GM19099 (cell line): ENCODE results near the gene TRABD.

Source experiments
- POLR2A ChIP-seq: IDR thresholded peaks from 3 replicates; pipeline ENCODE4 v1.6.1; 2011; ENCODE audit warnings: low read depth; ENCODE audit not compliant: insufficient read length; ENCODE audit errors: extremely low read depth

The TRABD gene

DNA sequence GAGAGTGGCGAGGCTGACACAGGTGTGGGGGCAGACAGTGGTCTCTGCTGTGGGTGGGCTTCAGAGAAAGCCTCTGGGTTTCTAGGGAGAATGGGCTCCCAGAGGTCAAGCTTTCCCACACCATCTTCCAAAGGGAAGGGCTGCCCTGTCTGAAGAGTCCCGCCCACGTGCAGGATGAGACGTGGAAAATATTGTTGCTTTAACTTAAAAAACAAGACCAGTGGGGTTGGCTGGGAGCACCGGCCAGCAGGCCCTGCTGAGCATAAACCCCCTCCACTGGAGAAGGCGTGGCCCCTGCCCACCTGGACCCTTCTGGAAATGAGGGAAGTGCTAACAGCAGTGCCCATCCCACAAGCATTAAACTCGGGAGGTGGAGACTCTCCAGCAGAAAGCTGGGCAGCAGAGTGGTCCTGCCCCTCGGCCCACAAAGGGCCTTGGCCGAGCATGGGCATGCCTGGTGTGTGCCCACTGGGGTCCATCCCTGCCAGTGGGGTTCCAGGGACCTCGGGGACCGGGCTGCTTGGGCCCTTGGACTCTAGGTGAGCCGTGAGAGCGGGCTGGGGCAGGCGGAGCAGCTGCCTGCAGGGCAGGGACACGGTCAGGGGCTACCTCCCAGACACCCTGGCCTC is 30.5 kb downstream of the TRABD start:
- TF ChIP-seq POLR2A = no peak

DNA sequence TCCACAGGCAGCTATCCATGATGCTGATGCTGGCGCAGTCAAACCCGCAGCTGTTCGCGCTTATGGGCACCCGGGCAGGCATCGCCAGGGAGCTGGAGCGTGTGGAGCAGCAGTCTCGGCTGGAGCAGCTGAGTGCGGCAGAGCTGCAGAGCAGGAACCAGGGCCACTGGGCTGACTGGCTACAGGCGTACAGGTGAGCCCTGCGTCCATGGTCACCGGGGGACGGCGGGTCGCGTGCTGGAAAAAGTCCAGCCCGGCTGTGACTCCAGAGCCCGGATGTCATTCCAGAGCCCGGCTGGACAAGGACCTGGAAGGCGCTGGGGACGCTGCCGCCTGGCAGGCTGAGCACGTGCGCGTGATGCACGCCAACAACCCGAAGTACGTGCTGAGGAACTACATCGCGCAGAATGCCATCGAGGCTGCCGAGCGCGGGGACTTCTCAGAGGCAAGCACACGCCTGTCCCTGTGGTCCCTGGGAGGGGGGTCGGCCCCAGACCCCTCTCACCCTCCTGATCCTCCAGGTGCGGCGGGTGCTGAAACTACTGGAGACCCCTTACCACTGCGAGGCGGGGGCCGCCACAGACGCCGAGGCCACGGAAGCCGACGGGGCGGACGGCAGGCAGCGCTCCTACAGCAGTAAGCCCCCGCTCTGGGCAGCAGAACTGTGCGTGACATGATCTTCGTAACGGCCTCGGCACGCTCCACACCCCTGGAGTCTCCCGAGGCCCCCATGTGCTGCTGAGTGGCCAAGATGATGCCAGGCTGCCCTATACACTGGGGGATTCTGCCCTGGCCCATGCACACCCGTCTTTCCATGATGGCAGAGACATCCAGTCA is 31.2 kb downstream of the TRABD start:
- TF ChIP-seq POLR2A = no peak

DNA sequence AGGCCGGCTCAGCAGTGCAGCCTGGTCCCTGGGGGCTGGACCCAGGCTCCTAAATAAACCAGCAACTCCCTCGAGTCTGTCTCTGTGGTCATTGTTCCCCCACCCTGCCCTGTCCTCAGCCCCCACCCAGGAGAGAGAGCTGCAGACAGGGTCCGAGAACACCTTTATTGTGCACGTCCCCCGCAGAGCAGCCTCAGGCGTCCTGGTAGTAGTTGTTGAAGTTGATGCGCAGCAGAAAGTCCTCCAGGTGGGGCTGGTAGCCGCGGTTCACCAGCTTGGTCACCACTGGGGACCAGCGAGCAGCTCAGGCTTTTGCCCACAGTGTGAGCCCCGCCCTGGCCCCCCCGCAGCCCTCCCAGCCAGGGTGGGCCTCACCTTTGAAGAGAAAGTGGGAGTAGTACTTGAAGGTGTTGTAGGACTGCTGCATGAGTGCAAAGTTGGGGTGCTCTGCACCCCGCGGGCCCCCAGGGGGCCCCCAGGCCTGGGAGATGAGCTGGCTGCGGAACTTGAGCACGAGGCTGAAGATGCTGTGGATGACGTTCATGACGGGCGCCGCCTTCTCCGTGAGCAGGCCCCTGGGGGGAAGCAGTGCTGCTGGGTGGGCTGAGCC is 31.9 kb downstream of the TRABD start:
- TF ChIP-seq POLR2A = no peak

DNA sequence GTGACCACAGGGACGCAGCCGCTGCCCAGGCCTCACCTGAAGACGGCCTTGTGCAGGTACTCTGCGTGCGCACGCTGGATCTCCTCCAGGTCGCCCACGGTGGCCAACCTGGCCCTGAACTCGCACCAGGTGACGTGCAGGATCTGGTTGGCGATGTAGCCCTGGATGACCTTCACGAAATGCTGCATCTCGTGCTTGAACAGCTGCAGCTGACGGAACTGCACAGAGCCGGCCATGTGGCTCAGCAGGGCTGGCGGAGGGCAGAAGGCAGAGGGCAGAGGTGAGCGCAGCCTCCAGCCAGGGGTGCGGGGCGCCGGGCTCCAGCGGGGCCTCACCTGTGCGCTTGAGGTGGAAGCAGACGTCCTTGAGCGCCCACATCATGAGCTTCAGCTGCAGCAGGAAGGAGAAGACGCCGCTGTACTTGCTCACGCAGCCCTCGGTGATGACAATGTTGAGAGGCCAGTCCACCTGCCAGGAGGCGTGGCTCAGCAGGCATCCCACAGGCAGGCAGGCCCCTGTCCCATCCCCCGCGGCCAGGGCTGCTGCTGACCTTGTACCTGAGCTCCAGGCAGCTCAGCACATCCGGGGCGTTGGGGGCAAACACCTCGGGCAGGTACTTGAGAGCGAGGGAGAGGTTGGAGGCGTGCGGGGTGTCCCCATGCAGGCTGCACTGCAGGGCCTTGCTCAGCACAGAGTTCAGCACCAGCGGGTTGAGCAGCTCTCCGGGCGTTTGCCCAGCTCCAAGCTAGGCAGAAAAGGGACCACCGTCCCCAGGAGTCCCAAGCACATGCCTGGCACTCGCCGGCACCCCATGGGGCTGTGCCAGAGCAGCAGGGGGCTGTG is 32.7 kb downstream of the TRABD start:
- TF ChIP-seq POLR2A = no peak

DNA sequence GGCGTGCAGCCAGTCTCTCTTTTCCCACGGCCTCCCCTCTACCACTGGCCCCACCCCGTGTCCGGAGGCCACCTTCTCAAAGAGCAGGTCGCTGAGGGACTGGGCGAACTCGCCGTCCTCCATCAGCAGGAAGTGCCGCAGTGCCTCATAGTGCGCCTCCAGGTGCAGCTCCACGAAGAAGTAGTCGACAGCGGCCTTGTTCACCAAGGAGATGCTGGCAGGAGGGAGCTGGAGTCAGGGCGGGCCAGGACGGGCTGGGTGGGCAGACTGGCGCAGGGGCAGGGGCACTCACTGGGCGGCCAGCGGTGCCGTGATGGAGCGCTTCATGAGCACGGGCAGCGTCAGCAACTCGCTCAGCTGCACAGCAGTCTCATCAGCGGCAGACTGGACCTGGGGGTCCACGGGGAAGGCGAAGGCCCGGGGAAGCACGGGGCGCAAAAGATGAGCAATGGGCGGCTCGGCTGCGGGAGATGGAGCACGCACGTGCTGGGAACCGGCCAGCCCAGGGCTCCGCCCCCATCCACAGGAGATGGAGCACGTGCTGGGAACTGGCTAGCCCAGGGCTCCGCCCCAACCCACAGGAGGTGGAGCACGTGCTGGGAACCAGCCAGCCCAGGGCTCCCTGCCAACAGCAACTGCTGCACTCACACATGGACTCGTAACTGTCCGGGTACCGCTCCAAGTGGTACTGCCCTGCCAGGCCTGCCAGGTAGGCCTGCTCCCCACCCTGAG is 33.4 kb downstream of the TRABD start:
- no peak for TF ChIP-seq POLR2A

DNA sequence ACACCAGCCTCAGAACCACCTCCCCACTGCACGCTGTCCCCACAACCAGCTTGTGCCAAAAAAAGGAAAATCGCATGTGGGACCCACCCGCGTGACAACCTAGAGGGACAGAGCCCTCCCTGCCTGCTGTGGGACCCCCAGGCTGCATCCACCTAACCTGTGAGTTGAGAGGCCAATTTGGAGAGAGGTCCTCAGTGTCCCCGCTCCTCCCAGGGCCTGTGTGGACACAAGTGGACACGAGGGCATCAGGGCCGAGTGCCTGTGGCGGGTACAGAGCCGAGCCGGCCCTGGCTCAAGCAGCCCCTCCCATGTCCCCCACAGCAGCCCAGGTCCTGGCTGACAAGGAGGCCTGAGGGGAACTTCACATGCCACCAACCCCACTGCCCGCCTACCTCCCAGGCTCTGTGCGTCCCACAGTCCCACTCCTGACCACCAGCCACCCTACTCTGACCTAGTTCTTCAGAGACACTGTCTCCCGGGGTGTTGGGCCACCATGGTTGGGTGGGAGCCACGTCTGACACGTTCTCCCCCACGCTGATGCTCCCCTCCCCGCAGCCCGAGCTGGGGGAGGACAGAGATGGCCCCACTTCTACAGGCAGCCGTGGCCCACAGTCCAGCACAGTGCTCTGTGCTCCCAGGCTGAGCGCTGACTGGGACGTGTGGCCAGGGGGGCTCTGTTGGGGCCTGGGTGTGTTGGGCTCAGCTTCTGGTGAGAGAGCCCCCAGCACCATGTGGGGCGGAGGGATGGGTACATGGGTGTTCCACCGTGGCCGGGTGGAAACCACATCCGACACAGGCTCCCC is 34.3 kb downstream of the TRABD start:
- TF ChIP-seq POLR2A = no peak

DNA sequence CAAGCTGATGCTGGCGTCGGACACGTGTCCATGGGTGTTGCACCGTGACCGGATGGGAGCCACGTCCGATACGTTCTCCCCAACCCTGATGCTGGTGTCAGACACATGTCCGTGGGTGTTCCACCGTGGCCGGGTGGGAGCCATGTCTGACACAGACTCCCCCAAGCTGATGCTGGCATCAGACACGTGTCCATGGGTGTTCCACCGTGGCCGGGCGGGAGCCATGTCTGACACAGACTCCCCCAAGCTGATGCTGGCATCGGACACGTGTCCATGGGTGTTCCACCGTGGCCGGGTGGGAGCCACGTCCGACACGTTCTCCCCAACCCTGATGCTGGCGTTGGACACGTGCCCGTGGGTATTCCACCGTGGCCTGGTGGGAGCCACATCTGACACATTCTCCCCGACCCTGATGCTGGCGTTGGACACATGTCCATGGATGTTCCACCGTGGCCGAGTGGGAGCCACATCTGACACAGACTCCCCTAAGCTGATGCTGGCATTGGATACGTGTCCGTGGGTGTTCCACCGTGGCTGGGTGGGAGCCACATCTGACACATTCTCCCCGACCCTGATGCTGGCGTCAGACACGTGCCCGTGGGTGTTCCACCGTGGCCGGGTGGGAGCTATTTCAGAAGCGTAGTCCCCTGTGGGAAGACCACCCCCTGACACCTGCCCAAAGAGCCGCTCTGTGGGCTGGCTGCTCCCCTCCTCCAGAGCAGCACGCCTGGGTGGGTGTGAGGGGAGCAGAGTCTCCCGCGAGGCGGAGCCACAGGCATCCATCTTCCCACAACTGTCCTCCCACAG is 35.1 kb downstream of the TRABD start:
- no peak for TF ChIP-seq POLR2A

DNA sequence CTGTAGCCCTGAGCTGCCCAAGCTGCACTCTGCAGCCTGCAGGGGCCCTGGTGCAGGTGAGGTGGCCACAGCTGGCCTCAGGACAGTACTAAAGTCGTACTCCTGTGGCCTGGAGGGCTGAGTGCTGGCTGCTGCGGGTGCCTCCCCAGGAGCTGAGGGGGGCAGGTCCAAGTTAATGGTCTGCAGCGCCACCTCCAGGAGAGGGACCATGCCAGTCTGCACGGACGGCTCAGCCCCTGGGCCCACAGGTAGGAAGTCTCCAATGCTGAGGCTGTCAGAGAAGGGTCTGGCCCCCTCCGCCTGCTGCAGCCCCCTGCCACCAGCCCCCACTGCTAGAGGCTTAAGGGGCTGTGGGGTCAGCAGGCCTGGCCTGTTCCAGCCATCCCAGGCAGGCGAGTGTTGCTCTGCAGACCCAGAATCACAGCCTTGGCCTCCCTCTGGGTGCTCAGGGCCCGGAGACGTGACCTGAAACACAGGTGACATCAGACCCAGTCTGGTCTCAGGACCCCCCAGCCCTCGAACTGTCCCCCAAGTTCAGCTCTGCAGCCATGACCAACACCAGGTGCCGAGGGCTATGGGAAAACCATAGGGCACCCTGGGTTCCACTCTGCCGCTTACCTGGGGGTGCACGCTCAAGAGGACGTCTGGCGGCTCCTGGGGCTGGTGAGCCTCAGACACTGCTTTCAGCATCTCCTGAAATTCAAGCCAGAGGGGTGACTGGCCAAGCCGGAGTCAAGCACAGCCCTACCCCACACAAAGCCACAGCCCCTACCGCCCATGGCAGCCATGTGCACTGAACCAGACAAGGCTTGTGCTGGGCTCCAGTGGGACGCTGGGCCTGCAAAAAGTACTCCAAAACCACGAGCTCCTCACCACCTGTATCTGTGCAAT is 35.9 kb downstream of the TRABD start:
- no peak for TF ChIP-seq POLR2A

DNA sequence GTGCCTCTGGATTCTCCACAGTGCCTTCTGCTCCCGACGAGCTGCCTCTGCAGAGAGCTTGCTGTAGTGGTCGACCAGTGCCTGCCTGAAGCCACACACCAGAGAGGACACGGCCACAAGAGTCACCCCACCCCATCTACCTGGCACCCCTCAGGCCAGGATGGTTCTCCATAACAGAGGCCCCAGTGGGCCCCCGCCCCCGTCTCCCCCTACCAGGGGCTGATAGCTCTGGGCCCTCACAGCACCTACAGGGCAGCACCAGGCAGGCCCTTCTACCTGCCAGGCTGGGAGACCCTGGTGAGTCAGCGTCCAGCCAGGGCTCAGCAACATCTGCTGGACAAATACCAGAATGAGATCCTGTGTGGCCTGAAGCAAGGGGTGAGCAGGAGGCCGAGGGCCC is 36.8 kb downstream of the TRABD start:
- TF ChIP-seq POLR2A = no peak

DNA sequence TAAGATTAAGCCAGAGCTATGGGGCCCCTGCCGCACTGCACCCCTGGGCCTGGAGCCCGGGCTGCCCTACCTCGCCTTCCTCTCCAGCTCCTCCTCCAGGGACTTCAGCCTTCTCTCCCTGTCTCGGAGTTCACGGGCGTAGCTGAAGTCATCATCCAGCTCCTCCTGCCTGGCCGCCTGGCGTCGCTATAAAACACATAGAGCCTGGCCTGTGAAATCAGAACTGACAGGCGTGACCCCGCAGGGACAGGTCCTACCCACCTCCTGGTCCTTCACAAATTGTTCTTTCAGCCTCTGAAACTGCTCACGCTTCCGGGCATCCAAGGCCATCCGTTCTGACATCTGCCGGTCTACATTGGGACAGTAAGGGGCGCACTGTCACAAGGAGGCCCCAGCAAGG is 38.4 kb downstream of the TRABD start:
- no peak for TF ChIP-seq POLR2A

DNA sequence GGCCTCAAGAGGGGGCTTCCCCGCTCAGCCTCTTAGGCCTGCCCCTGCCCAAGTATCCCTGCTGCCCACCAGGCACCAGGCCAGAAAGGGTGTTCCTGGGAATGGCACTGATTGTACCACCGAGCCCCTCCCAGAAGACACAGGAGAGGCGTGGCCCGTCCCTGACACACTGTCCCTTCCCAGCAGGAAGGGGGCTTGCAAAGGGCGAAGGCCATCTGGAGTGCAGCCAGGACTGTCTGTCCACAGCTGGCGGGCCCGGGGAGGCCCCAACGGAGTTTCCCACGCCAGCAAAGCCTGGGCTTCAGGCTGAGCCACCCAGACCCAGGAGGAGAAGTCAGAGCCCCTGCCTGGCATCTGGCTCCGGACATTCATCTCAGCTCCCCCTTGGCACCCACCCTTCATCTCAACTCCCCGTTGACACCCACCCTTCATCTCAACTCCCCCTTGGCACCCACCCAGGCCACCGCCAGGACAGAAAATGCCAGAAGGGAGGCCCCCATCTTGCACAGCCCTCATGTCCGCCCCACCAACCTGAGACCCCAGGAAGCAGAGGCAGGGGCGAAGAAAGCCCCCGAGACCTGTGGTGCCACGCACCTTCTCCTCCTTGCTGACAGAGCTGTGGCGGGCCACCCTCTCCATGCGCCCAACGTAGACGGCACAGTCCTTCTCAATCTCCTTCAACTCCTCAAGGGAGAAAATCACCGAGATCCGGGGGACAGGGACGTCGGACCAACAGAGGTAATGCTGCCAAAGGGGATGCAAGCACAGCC is 39.7 kb downstream of the TRABD start:
- no peak for TF ChIP-seq POLR2A

DNA sequence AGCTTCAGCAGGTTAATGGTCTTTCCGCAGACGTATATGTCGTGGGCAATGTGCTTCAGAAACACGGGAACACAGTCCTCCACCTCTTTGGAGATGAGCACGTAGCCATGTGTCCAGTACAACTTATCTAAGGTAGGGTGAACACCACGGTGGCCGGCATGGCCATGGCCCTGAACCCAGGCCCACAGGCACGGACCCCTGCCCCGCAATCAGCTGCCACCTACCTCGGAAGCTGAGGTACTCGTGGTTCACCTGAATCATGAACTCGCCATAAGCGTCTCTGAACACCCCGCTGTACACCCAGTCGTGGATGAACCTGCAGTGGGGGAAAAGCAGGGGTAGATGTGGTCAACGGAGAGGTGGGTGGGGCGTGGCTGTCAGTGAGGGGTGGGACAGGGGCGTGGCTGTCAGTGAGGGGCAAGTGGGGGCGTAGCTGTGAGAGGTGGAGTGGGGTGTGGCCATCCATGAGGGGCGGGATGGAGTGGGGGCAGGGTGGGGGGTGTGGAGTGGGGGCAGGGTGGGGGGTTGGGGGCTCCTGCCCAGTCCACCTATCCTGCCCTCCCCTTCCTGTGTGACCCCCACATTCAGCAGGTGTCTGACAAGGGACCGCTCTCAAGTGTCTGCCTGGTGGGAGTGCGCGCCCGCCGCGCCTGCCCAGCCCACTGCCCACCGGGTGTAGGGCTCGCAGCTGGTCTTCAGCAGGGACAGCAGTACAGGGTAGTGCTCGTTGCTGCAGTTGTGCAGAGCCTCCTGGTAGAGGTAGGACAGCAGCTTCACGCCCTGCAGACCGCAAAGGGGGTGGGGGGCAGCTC is 40.6 kb downstream of the TRABD start:
- TF ChIP-seq POLR2A = no peak
